ENCODE results near the gene SLC22A23. TPM values are rescaled to one million over a fixed set of nuclear protein-coding genes. Genes with fewer than 3 reads are reported as not detected.

The SLC22A23 gene
- polyA plus RNA-seq, 3 donors = 8.8 to 10.2 (median 9.4) TPM

DNA sequence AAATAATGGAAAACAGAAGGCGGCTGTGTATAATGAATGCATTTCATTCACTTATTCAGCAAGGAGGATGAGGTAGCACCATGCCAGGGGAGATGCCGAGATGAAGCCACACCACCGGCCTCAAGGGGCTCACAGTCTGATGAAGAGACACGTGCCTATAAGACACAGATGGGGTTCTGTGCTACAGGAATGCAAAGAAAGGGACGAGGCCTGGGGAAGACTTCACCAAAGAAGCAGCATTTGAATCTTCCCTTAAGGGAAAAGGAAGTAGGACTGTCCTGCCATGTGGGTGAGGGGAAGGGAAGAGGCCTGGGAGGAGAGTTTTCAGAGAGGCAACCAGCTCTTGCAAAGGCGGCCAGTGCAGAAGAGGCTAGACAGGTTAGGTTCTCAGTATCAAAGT, 99.2 kb downstream of the SLC22A23 start:
- no peak for DNase-seq (ENCODE audit: low read depth in 3 of 3, low spot score in 2 of 3)

DNA sequence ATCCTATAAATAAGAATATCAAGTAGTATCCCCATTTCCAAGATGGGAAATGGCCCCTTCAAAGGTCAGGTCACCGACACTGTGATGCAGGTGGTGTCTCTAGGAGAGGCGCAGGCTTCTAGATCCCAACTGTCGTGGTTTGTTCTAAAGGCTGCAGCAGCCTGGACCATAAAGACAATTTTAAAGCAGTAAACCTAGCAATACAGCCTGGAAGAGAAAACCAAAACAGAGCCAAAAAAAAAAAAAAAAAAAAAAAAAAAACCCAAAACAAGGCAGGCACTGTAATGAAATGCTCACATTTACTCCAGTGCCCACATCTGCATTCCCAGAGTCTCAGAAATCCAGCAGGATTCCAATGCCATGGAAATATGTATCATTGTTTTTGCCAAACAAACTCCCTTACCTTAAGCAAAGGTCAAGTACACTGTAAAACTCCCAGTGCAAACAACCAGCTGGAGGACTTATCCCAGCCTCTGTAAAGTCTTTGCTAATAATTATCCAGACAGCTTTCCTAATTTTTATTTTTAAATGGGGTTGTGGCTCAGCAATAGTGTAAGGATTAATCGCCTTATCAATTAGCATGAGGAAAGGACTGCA, 99.9 kb downstream of the SLC22A23 start:
- no peak for DNase-seq (ENCODE audit: low read depth in 3 of 3, low spot score in 2 of 3)

DNA sequence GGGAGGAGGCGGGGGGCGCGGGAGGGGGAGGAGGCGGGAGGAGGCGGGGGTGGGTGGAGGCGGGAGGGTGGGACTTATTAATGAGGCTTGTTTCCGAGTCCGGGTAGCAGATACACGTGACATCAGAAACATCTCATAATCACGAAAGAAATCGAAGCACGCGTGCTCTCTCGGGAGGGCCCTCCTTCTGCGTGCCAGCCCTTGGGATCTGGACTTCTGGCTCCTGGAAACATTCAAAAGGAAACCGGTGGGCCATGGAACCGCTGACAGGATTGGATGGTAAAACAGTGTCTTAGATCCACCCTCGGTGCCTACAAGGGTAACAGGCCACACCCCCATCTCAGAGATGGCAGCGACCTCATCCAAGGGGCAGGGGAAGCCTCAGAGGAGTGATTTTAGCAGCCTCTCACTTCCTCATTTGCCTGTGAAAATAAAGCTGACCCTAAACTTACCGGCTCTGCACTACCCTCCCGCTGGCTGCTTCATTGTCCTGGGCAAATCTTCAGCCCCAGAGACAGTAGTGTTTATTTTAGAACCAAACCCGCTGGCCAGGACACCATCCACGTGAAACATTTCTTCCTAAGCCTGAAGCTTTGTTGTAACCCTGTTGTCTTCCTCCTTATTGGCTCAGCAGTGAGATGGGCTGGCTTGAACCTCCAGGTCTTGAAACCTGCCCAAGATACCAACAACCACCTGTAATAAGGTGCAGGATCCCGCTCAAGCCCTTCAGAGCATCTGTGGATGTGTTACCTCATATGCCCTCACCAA, 100.6 kb downstream of the SLC22A23 start:
- DNase-seq (ENCODE audit: low read depth in 3 of 3, low spot score in 2 of 3) = peak in 1 of 3 donors; percentile 58

DNA sequence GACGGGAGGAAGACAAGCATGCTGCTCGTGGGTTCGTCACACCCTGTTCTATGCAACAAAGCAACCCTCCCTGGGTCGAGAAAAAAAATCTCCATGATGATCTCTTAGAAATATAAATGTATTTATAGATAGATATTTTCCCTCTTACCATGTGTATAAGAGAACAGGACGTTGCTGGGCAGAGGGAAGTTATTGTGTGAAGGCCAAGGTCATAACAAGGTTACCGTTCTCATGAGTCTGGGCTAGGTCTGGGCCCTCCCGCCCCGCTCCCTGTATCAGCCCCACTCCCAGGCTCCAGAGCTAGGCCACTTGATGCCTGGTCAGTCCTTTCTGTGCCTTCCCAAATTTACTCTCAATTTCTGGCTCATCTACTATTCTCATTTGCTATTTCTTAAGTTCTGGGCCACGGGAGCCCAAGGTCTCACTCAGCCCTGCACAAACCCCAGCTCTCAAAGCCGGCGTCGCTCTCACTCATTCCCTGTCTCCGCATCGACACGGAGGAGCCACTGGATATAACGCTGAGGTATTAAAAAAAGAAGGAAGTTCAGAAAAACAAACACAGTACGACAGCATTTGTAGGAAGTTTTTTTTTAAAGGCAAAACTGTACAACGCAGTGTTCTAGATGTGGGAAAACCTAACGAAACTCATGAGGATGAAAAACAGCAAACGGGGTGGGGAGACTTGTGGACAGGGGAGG, 101.3 kb downstream of the SLC22A23 start:
- DNase-seq (ENCODE audit: low read depth in 3 of 3, low spot score in 2 of 3) = no peak

DNA sequence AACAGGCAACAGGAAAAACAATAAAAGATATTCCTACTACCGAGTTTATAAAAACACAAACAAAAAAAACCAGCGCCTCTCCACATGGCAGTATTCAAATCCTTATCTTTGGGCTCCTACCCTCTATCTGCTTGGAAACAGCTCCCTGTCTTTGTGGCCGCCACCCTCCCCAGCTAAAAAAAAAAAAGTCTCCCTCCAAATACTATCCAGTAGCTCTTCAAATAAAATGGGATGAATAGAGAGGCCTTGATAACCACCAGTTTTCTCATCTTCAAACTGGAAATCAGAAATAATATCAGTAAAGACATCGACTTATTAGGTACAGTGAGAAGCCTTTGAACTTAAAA, 101.9 kb downstream of the SLC22A23 start:
- DNase-seq (ENCODE audit: low read depth in 3 of 3, low spot score in 2 of 3) = no peak

DNA sequence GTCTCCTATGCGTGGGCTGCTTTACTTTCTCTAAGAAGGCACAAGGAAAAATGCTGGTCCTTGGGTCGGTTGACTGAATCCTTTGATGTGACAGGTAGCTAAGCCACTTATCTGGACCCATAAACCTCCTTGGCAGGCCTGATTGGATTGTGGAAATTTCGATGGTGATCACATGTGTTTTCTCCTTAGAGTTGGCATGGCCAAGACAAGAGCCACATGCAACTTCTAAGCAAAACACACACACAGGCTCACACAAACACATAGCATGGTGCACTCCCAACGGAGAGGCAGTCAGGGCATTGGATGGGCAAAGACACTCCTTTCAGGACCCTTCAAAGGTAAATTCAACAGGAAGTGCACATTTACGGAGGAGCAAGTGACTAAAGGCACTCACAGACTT, 102.9 kb downstream of the SLC22A23 start:
- DNase-seq (ENCODE audit: low read depth in 3 of 3, low spot score in 2 of 3) = no peak

DNA sequence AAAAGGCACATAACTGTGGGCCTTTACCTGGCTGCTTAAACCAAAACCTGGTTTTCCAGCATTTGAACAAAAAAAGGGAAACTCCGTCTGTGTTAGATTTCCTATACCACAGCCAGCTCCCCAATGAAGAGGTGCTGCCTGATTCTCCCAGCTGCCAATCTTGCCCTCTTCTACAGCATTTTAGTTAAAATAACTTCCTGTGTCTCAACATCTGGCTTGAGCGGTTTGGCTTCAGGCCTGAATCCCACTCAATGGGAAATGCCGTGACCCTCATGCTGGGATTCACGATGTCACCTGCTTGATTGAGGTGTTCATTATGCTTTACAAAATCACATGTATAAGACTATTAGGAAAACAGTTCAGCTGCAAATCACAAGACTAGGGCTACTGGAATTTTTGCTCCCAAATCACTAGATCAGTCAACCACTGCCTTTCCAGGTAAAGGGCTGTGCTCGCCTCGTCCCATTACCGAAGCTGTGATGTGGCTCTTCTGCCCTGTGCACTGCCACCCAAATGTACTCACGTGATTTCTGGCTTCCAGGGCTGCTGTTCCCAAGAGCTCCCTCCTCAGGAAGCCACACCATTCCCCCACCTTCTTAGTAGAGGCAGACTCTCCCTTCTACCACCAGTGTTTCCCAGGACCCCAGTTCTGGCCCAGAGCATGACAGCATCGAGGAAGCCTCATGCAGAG, 103.5 kb downstream of the SLC22A23 start:
- DNase-seq (ENCODE audit: low read depth in 3 of 3, low spot score in 2 of 3) = no peak

DNA sequence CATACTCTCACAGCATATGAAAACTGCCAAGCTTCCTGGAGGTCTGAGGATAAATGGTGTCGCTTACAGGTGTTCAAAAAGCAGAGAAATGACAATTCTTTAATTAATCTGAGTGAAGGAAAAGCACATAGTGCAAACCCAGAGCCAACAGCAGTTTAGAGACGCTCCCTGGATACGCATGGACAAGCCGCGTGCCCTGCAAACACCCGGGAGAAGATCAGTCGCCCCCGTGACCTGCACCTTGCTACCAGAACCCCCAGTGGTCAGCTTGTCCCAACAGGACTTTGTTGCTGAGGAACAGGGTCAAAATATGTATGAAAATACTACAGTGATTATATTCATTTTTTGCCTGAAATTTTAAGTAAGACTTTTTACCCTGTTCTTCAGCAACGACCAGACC, 104.2 kb downstream of the SLC22A23 start:
- no peak for DNase-seq (ENCODE audit: low read depth in 3 of 3, low spot score in 2 of 3)

DNA sequence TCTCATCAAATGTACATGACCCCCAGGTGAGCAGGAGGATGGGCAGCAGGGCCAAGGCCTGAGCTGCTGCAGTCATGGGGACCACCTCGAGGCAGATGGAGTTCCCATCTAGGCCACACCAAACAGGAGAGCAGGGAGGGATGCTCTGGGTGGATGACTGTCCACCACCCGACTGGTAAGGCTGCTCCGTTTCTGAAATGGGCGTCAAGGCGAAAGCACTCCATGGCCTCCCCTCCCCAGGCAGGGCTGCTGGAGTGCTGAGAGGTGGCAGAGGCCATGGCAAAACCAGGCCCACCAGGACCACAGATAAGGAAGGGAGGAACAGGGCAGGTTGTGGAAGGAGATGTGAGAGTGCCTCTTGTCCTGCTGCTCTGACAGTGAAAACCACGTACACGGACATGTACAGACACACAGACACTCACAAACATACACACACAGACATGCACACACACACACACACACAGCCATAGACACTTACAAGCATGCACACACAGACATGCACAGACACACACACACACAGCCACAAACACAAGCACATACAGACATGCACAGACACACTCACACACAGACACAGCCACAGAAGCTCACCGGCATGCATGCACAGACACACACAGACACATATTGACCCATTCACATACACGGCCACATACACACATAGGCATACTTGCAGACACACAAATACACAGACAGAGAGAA, 104.9 kb downstream of the SLC22A23 start:
- DNase-seq (ENCODE audit: low read depth in 3 of 3, low spot score in 2 of 3) = no peak

DNA sequence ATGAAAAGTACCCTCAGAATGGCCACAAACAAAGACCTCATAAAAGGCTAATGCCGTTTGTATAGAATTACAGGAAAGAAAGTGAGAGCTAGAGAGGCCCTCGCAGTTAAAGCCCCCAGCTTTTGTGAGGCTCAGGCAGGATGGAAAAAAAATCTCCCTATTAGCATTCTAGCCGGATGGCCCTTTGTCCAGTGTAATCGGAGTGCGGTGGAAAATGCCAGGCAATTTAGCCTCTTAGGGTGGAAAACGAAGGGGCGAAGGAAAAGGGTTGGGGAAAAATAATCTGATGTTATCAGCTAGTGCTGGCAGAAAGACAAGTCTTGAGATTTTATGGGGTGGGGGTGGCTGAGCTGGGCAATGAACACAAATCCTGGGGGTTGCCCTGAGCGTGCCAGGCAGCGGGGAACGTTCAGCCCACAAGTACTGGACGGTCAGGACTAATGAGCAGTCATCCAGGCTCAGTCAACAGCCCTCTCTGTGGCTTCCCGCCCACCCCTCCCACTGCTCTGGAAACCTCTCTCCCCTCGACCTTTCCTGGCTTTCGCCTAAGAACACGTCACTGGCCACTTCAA, 105.7 kb downstream of the SLC22A23 start:
- no peak for DNase-seq (ENCODE audit: low read depth in 3 of 3, low spot score in 2 of 3)

DNA sequence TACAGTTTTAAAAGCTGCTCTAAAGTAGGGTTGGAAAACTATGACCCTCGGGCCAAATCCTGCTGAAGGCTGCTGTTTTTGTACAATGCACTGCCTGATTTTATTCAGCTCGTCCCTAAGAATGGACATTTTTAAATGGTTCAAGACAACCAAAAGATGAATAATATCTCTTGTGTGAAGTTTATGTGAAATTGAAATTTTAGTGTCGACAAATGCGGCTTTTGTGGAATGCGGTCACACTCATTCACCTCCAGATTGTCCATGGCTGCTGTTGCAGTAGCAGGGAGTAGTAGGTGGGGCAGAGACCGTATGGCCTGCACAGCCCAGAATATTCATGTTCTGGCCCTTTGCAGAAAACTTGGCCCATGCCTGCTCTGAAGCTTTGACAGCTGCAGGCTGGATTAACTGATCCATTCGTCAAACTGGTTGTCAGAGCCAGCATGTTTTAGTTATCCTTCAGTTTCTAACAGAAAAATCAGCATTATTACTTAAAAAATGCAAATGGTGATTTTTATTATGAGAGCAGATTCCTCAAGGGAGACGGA, 106.5 kb downstream of the SLC22A23 start:
- no peak for DNase-seq (ENCODE audit: low read depth in 3 of 3, low spot score in 2 of 3)

DNA sequence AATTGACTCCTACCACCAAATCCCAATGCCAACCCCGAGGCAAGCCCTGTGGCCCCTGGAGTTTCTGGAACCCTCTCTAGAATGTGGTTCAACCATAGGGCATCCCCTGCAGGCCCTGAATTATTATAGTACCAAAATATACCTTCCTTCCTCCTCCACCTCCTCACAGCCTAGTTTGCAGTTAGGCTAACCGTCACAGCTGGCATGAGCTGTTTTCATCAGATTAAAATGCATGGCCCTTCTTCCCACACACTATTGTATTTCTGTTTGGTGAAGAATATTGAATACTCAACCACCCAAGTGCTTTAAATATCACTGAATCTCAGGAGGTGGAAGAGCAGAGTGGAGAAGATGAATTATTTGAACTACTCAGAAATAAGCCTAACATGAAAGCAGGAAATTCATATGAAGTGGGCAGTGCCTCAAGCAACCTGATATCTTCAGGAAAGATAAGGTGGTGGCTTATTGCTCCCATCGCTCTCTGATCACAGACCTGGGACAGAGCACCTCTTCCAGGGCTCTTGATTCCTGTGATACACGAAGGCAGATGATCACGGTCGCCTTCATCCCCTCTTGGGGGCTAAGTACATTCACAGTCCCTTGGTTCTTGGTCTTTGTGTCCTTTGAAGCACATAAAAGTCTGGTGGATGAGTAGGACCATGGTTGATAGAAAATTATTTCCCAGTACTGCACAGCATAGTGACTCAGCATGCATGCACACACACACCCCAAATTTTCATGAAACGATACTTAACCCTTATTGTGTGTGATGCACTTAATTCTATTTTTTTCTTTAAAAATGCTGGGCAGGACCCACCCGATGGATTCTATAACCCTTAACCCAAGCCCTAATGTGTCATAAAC, 107.2 kb downstream of the SLC22A23 start:
- no peak for DNase-seq (ENCODE audit: low read depth in 3 of 3, low spot score in 2 of 3)

DNA sequence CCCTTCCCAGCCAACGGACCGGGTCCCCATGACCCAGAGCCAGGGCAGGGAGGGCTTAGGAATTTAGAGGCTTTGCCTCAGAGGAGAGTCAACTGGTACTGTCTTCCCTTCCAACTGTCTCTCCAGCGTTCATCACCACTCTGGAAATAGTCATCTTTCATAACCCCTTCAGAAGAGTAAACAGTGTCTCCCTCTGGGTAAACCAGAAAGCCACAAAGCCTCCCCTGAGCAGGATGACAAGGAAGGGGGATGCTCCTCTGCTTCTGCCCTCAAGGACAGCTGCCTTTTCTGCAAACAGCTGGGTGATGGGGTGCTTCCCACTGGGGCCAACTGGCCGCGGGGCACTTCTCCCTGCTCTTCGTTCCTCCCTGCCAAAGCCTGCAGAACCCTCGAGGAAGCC, 108.0 kb downstream of the SLC22A23 start:
- no peak for DNase-seq (ENCODE audit: low read depth in 3 of 3, low spot score in 2 of 3)

DNA sequence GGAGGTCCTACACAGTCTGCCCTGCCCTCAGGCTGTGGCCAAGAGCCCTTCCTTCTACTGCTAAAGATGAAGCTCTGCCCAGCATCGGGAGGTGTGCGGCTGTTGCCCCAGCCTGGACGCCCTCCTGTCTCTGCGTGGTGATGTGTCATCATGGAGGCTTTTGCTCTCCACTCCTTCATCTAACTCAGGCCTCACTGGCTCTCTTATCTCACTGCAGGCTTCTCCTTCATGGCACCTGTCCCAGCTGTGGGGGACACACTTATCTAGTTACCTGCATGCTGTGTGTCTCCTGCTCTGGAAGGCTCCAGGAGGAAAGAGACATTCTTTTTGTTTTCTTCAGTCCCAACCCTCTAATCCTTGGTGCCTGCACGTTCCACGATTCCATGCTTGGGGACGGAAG, 109.0 kb downstream of the SLC22A23 start:
- no peak for DNase-seq (ENCODE audit: low read depth in 3 of 3, low spot score in 2 of 3)

DNA sequence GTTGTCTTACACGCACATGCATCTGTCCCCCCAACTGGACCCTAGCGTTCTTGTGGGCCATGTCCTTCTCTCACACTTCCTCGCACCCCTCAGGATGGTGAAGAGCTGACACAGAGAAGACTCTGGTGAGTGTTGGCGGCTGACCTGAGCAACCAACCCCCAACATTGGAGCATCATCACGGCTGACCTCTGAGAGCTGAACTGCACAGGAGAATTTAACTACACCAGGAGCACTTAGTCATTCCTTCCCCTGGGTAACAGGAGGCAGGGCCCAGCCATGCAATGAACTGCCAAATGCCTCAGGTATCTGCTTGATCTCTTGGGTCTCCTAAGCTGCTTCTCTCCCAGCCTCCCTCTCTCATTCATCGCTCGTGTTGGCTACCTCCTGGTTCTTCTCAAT, 109.6 kb downstream of the SLC22A23 start:
- no peak for DNase-seq (ENCODE audit: low read depth in 3 of 3, low spot score in 2 of 3)

DNA sequence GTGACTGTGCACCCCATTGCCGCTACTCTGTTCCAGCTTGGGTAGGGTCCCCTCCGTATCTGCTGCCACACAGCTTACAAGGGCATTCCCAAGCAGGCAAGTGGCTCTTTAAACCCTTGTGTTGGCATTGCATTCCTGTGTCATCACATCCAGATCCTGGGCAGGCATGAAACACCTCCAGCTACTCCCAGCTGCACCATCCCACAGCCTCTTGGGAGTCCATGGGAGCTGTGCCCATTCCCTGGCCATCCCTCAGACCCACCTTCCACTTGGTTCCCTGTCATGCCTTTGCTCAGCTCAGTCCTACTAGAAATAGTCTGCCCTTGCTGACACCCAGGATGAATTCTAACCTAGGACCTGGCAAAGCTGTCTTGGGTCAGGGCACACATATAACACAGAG, 110.4 kb downstream of the SLC22A23 start:
- DNase-seq (ENCODE audit: low read depth in 3 of 3, low spot score in 2 of 3) = no peak

DNA sequence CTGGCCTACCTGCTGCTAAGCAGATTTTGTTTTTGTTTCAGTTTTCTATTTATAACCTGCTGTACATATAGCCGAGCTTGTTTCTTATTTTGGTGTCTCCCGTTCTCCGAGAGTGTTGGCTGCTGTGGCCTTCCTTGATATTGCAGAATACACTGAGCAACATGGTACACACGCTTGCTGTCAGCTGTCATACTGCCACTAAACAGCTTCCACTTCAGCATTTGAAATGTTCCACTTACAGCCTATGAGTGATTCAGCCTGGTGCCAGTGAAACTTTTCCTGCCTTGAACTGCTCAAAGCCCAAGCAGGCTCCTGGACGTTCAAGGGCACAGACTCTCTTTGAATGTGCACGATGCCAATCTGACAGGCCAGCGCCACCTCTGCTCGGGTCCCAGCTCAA, 111.0 kb downstream of the SLC22A23 start:
- no peak for DNase-seq (ENCODE audit: low read depth in 3 of 3, low spot score in 2 of 3)

DNA sequence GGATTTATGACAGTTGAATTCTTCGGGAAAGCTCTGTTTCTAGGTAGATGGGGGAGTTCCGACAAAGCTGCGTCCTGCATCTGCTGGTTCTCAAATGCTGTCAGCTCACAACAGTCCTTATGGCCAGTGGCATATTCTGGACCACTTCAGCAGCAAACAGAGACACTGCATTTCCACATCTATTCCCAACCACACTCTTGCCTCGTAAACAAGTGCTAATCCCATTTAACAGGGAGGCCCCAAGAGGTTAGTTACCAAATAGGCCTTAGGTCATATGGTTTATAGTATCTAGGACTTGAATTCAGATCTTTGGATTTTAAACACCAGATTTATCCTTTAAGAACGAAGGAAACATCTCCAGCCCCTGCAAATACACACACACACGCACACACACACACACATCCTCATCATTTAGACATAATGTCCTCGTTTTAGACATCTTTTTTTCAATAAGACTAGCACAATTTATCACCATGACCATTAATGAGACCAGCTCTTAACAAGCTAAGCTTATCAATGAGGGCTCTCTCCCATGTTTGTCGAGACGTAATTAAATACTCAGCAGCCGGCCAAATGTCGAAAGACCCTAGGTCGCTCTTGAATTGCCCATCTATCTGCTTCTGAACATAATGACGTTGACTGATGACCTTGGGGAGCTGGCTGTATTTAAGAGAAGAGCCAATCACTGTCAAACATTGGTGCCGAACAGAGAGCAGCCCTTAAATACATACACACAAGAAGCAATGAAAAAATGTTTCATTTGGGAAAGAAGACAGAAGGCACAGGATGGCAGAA, 113.6 kb downstream of the SLC22A23 start:
- DNase-seq (ENCODE audit: low read depth in 3 of 3, low spot score in 2 of 3) = no peak

DNA sequence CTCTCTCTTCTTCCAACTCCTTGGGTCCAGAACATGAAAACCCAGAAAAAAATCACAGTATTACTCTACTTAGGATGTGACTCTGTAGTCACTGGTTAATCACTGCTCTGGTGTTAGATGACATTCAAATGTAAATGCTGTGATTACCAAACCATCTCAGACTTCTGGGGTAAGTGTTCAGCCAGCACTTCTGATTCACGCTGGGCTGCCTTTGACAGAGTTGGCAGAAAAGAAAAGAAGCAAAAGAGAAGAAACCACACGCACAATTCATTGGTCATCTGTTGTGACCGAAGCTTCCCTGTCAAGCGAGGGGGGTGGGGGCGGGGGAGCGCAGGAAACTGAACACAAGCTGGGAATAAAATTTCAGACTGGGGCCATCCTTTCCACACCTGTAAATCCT, 115.4 kb downstream of the SLC22A23 start:
- no peak for DNase-seq (ENCODE audit: low read depth in 3 of 3, low spot score in 2 of 3)

All from right renal cortex interstitium (tissue), 3 donors.